Left lung (tissue), 10 donors: ENCODE results near the gene PCSK5. TPM values are rescaled to one million over a fixed set of nuclear protein-coding genes. Genes with fewer than 3 reads are reported as not detected.

Source experiments
- ATAC-seq: fragments of 200-7000 bp; cut with Tn5 transposase; one replicate; pipeline ENCODE4 v1.9.1; 2020; ENCODE audit warnings: moderate library complexity
- DNase-seq, 4 donors: peaks; one replicate each; pipeline ENCODE4 v3.0.0-alpha.2; 2013 to 2020
- H3K27ac ChIP-seq, 2 donors: fragments of 200-600 bp; sonication (generic) in 1 of 2; one replicate each; pipeline versions ENCODE4 v1.5.0 to v1.8.0; 2020 to 2021
- H3K27me3 ChIP-seq, 2 donors: fragments of 200-600 bp; sonication (generic) in 1 of 2; one replicate each; pipeline versions ENCODE4 v1.5.0 to v1.8.0; 2020 to 2021
- H3K36me3 ChIP-seq, 2 donors: fragments of 200-600 bp; sonication (generic) in 1 of 2; one replicate each; pipeline versions ENCODE4 v1.5.0 to v1.8.0; 2020 to 2021
- H3K4me1 ChIP-seq, 2 donors: fragments of 200-600 bp; one replicate each; pipeline ENCODE4 v1.8.0; 2021
- H3K4me3 ChIP-seq, 2 donors: fragments of 200-600 bp; sonication (generic) in 1 of 2; one replicate each; pipeline versions ENCODE4 v1.5.0 to v1.8.0; 2020 to 2021; ENCODE audit warnings: mild to moderate bottlenecking in 1 of 2
- H3K9me3 ChIP-seq, 2 donors: fragments of 200-600 bp; sonication (generic) in 1 of 2; one replicate each; pipeline versions ENCODE4 v1.5.0 to v1.8.0; 2020 to 2021
- intact Hi-C, 2 donors: fragments of 100-400 bp; cut with DNase I; formaldehyde crosslinking; loops; one replicate each; pipeline versions ENCODE4 v1.11.2 to v1.14.2; 2022
- polyA plus RNA-seq, 6 donors: library from polyadenylated mRNA; unstranded; fragments of 120-200 nt; gene quantifications; one replicate each; pipeline ENCODE4 v1.2.1, GENCODE V29; 2013; ENCODE audit not compliant: insufficient read length in 6 of 6
- total RNA-seq, 2 donors: library from RNA; stranded (reverse); fragmentation: NEBNext Ultra II Directional; extraction: Animal tissue kit (Norgen Biotek cat#: 25700); gene quantifications; one replicate each; pipeline ENCODE4 v1.2.1, GENCODE V29; 2021
- TF ChIP-seq, protein P1 (sequence below), 2 donors: fragments of 200-600 bp; sonication (generic) in 1 of 2; IDR thresholded peaks; one replicate each; pipeline versions ENCODE4 v1.5.0 to v1.8.0; 2021; ENCODE audit warnings: antibody characterized with exemption in 2 of 2
- donor health status: DM: no; HTN: yes; CAD: no.
- donor health status: DM: no; HTN: no; CAD: no.

The PCSK5 gene
- total and polyA plus RNA-seq, 8 donors = 6.8 to 20.3 (median 11.3) TPM

DNA sequence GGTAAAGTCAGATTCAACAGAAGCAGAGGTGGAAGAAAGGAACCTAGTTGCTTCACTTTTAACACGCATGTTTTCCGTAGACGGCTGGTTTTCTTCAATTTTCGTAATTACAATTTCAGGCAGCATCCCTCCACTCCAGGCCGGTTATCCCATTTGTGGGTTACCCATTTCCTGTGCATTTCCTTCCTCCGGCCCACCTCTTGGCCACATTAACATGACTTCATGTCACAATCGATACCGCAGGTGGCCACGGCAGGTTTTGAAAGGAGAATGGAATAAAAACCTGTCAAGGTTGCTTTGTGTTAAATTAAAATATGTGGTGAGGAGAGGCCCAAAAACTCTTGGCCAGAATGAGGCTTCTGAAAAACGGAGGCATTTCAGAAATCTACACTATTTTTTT is 130.2 kb downstream of the PCSK5 start:
- no peak for DNase-seq
- Histone ChIP-seq H3K4me3 (no peak overlapping the region), H3K27ac (no peak overlapping the region), H3K36me3 (no peaks in the 10 kb centered on the region), H3K27me3 (no peaks in the 10 kb centered on the region), H3K4me1 (no peaks in the 10 kb centered on the region), H3K9me3 (no peaks in the 10 kb centered on the region)
- TF ChIP-seq, protein P1, sequence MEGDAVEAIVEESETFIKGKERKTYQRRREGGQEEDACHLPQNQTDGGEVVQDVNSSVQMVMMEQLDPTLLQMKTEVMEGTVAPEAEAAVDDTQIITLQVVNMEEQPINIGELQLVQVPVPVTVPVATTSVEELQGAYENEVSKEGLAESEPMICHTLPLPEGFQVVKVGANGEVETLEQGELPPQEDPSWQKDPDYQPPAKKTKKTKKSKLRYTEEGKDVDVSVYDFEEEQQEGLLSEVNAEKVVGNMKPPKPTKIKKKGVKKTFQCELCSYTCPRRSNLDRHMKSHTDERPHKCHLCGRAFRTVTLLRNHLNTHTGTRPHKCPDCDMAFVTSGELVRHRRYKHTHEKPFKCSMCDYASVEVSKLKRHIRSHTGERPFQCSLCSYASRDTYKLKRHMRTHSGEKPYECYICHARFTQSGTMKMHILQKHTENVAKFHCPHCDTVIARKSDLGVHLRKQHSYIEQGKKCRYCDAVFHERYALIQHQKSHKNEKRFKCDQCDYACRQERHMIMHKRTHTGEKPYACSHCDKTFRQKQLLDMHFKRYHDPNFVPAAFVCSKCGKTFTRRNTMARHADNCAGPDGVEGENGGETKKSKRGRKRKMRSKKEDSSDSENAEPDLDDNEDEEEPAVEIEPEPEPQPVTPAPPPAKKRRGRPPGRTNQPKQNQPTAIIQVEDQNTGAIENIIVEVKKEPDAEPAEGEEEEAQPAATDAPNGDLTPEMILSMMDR (IDR thresholded peaks at IDR 0.05) = no peak
- intact Hi-C loops = no loop called here
- ATAC-seq = no peak

DNA sequence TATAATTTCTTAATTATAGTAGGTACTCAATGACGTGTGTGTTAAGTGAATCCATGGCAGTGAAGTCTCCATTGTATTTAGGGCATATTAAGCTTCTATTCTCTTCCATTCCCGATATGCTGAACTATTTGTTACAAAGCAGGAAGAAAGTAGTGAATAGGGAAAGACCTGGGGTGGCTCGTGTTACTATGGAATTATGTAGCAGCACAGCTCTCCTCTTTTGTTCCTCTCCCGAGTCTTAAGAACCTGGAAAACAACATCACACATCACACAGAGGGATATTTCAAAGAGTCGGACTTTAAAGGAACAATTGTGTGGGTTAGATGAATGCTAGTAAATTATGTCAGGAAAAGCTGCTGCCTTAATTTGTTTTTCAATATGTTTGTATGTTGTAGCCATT is 131.8 kb downstream of the PCSK5 start:
- intact Hi-C loops = no loop called here
- Histone ChIP-seq H3K27me3 (no peaks in the 10 kb centered on the region), H3K4me1 (no peaks in the 10 kb centered on the region), H3K27ac (no peak overlapping the region), H3K4me3 (no peak overlapping the region), H3K36me3 (peaks cover 0 to 7% of the 10 kb centered on the region in 2 donors), H3K9me3 (no peaks in the 10 kb centered on the region)
- DNase-seq (no peak), ATAC-seq (no peak)
- TF ChIP-seq, protein P1 (IDR thresholded peaks at IDR 0.05) = no peak

DNA sequence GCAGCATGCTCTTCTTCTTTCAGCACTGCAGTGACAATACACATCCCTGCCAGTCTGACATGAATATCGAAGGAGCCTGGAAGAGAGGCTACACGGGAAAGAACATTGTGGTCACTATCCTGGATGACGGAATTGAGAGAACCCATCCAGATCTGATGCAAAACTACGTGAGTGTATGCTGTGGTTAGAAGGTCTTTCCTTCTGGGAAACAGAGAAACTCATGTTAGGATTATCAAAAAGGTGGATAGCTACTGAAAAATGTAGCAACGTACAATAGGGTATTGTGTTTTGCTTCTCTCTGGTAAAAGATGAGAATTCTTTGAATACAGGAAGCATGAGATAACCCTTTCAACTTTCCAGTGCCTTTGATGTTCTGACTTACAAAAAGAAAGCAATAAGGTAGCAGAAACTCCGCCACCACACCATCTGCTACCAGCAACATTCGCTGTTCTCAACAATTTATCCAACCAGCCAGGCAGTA is 133.3 kb downstream of the PCSK5 start:
- no peak for ATAC-seq

DNA sequence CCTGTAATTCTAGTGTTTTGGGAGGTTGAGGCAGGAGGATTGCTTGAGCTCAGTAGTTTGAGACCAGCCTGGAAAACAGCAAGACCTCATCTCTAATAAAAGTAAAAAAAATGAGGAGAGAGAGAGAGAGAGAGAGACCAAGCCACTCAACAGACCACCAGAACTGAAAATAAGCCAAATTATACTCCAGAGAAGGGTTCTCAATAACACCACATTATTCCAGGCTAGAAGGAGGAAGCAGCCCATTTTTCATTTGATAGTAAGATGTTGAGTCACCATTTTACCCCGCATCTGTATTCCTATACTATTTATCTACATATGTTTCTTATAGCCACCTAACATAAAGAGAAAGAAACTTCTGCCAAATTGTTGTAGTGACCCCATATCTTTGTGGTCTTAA is 134.8 kb downstream of the PCSK5 start:
- Histone ChIP-seq H3K27me3 (no peaks in the 10 kb centered on the region), H3K27ac (no peak overlapping the region), H3K4me3 (no peak overlapping the region), H3K36me3 (peaks cover 0 to 10% of the 10 kb centered on the region in 2 donors), H3K4me1 (no peaks in the 10 kb centered on the region), H3K9me3 (no peaks in the 10 kb centered on the region)
- DNase-seq (no peak), ATAC-seq (no peak)
- TF ChIP-seq, protein P1 (IDR thresholded peaks at IDR 0.05) = no peak
- intact Hi-C loops = no loop called here

More for the DNA sequence above, 133.3 kb downstream of the PCSK5 start:
- H3K4me3 ChIP-seq = no peak overlapping the region
- H3K27me3 ChIP-seq = no peaks in the 10 kb centered on the region
- H3K9me3 ChIP-seq = no peaks in the 10 kb centered on the region
- no peak overlapping the region for H3K27ac ChIP-seq
- H3K36me3 ChIP-seq = peaks cover 0 to 10% of the 10 kb centered on the region in 2 donors
- H3K4me1 ChIP-seq = no peaks in the 10 kb centered on the region
- intact Hi-C loops = no loop called here
- TF ChIP-seq, protein P1 (IDR thresholded peaks at IDR 0.05) = no peak
- DNase-seq = no peak

DNA sequence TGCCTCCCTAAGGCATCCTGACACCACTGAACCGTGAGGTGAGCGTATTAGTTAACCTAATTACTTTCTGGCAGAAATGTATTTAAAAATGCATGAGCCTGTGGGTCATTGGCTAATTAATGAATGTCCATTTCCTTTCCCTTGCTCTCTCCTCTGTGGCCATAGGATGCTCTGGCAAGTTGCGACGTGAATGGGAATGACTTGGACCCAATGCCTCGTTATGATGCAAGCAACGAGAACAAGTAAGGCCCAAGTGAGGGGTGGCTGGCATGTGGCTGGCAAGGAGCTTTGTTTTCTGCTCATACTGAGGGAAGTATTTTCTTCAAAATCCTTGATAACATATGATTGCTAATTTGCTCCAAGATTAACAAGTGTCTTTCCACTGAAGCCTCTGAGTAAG is 136.3 kb downstream of the PCSK5 start:
- TF ChIP-seq, protein P1 (IDR thresholded peaks at IDR 0.05) = no peak
- intact Hi-C loops = no loop called here

More for the DNA sequence above, 136.3 kb downstream of the PCSK5 start:
- no peaks in the 10 kb centered on the region for H3K9me3 ChIP-seq
- no peak for ATAC-seq
- H3K4me1 ChIP-seq = no peaks in the 10 kb centered on the region
- H3K27ac ChIP-seq = no peak overlapping the region
- peaks cover 0 to 10% of the 10 kb centered on the region in 2 donors for H3K36me3 ChIP-seq
- H3K4me3 ChIP-seq = no peak overlapping the region
- H3K27me3 ChIP-seq = no peaks in the 10 kb centered on the region
- no peak for DNase-seq
